Activated CD8-positive, alpha-beta memory T cell treated with anti-CD3 and anti-CD28 coated beads for 48 hours (primary cell): ENCODE data around the gene SPECC1L.
A peak's percentile ranks its signal among the peaks of the same experiment; 100 is the strongest.
"Not testable (repeated sequence)": the region's sequence is repeated elsewhere in the genome, so short reads cannot be mapped to it uniquely, and the experiment has no call there.

Experiments used
- DNase-seq, 3 experiments: peaks; one replicate each; pipeline ENCODE4 v3.0.0-alpha.2; 2020; ENCODE audit warnings: low read depth in 2 of 3, low spot score in 2 of 3

SPECC1L gene

DNA sequence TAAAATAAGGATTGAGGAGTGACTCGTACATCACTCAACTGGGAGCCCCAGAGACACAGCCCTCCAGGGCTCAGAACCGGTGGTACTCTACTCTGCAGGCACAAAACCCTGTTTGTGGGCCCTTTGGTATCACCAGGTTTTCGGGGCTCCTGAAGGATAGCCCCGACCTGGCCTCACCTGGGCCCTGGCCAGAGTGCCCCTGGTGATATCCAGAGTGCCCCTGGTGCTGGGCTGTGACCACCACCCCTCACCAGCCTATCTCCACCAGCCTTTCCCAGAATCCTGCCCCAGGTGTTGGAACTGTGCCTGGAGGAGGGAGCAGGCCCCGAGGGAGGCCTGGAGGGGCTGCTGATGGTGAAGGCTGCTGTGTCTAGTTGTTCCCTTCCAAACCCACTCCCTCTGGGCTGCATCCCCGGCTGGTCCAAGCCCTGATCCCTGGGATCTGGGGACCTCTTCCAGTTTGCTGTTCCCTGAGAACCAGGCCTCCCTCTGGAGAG, 23.6 kb upstream of the SPECC1L start:
- DNase-seq, result no peak

DNA sequence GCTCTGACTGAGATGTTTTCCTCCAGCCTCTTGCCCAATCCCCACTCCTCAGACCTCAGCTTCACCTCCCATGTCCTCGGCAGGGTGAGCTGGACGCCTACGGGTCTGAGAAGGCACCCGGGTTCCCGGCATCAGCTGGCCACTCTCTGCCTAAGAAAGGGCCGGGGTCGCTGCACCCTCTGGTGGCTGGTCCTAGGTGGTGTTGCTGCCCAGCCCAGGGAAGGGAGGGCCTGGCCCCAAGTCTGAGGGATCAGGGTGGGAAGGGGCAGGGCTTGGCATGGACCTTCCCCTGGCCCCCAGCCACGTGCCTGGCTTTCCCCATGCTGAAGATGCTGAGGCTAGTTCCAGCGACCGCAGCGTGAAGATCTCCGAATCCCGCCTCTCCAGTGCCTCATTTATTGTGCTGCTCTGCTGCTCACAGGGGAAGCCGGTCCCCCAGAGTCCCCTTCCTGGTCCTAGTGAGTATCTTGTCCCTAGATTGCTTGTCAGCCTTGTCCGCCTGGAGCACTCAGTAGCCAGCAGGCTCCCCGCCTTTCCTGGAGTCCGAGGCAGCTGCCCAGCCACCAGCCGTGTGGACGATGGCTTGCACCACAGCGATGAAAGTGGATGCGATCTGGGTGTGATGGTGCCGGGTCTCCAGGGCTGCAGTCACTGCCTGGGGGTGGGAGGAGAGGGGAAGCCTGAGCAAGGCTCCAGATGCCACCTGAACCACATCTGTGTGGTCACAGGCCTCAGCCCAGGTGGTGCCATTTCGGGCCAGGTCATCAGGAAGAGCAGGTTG, 22.9 kb upstream of the SPECC1L start:
- no peak for DNase-seq

DNA sequence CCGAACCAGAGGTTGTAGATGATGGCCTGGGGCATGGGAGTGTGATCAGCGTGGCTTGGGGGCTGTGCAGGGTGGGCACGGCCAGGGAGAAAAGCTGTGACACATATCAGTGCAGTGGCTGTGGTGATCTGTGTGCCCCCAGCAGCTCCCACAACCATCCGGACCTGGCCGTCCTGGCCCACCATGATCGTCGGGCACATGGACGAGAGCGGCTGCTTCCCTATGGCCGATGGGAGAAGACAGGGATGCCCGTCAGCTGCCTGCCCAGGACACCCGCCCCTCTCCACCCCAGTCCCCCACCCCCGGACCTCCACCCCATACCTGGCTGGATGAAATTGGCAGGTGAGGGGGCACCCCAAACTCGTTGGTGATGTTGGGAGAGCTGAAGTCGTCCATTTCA, 22.0 kb upstream of the SPECC1L start:
- not testable (repeated sequence) for DNase-seq

DNA sequence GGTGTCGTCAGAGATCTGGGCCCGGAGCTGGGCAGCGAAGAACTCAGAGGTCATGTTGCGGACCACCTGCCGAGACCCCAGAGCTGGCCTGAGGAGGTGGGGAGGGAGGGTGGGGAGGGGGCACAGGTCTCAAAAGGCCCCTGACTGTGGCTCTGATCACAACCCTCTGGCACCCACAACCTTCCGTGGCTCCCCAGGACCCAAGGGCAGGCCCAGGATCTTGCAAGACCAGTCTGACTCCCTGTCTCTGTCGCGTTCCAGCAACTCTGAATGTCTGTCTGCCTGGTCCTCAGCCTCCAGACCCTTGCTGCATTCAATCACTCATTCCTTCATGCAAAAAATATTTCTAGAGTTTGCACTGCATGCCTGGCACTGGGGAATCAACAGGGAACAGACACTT, 21.2 kb upstream of the SPECC1L start:
- not testable (repeated sequence) for DNase-seq

DNA sequence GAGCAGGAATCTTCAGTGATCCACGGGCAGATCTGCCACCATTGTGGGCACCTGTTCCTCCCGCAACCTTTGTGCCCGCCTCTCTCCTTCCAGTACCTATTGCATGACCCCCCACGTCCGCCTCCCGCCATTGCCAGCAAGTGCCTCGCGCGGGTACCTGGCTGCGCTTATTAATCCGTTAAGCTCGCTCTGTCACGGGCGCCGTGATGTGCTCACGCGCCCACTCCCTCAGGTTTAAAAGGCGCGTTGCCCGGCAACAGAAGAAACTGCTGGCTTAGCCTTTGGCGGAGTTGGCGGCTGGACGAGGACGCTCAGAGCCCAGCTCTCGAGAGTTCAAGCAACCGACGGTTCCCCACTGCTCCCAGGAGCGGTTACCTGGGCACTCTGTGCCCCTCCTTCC, 19.3 kb upstream of the SPECC1L start:
- not testable (repeated sequence) for DNase-seq

DNA sequence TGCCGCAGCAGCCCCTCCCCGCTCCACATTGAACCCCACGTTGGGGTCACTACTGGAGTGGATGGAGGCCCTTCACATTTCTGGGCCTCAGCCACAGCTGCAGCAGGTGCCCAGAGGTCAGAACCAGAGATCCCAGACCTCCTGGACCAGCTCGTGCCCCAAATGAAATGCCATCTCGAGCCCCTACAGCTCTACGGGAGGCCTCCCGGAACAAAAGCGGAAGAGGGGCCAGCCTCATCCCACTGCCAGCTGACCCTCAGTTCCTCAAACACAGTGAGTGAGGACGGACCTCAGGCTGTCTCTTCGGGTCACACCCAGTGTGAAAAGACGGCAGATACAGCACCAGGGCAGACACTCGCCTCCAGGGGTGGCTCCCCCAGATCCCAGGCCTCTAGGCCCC, 17.5 kb upstream of the SPECC1L start:
- DNase-seq, result not testable (repeated sequence)

GRCh38 chr22:24256136-24256535, 14.5 kb upstream of the SPECC1L start:
- DNase-seq, result not testable (repeated sequence)

- not testable (repeated sequence) for DNase-seq
These were observed 13.9 kb upstream of the SPECC1L start for GRCh38 chr22:24256736-24257135.

GRCh38 chr22:24259459-24259858, 11.2 kb upstream of the SPECC1L start:
- DNase-seq, result peak in 2 of 3 experiments; percentile 30 to 40

GRCh38 chr22:24262185-24262749, 8.4 kb upstream of the SPECC1L start:
- DNase-seq, result not testable (repeated sequence)

DNA sequence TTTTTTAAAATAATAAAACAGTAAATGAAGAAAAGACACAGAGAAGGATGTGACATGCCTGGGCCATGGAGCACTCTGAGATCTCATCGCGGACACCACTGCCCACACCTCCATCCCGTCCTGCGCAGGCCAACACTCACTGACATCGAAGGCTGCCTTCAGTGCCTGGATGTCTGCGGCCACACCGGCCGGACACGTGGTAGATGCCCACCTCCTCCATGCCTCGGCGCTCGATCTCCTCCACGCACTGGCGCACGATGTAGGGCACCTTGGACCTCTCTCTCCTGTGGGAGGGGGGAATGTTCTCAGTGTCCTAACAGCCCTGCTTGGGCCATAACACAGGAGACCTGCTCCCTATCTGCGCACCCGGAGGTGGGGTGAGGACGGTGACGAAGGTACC, 7.2 kb upstream of the SPECC1L start:
- not testable (repeated sequence) for DNase-seq

DNA sequence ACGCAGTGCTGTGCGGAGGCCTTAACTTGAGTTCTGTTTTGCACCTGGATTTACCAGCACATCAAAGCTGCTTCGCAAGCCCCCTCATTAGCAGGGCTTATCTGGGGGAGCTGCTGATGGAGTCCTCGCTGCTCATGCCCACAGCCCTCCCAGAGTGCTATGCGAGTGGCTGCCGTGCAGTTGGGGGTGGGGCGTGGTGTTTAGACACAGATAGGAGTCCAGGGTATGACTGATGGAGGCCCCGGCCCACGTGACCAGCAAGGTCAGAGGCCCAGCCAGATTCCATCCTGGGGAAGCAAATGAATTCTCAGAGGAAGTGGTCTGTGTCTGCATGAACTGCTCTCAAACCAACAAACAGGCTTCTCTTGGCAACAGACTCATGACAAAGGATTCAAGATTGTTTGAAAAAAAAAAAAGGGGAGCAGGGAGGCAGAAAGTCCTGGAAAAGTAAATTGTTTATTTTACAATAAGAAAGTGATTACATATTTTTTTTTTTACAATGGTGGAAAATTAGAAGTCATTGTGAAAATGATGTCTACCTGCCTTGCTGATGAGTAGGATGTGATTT, 6.2 kb upstream of the SPECC1L start:
- DNase-seq, result not testable (repeated sequence)

GRCh38 chr22:24265734-24266133, 4.9 kb upstream of the SPECC1L start:
- DNase-seq, result no peak

DNA sequence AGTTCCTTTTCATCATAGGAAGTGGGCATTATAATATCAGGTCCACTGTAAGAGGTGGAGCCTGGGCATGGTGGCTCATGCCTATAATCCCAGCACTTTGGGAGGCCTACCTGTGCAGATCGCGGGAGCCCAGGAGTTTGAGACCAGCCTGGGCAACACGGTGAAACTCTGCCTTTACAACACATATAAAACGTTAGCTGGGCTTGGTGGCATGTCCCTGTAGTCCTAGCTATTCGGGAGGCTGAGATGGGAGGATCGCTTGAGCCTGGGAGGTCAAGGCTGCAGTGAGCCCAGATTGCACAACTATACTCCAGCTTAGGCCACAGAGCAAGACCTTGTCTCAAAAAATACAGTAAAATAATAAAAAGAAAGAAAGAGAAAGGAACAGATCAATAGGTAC, 4.1 kb upstream of the SPECC1L start:
- DNase-seq, result not testable (repeated sequence)

- no peak for DNase-seq
These were observed 789 bp downstream of the SPECC1L start for GRCh38 chr22:24271386-24271854.

- not testable (repeated sequence) for DNase-seq
These were observed 2.4 kb downstream of the SPECC1L start for GRCh38 chr22:24273031-24273430.

GRCh38 chr22:24273906-24274305, 3.3 kb downstream of the SPECC1L start:
- not testable (repeated sequence) for DNase-seq

DNA sequence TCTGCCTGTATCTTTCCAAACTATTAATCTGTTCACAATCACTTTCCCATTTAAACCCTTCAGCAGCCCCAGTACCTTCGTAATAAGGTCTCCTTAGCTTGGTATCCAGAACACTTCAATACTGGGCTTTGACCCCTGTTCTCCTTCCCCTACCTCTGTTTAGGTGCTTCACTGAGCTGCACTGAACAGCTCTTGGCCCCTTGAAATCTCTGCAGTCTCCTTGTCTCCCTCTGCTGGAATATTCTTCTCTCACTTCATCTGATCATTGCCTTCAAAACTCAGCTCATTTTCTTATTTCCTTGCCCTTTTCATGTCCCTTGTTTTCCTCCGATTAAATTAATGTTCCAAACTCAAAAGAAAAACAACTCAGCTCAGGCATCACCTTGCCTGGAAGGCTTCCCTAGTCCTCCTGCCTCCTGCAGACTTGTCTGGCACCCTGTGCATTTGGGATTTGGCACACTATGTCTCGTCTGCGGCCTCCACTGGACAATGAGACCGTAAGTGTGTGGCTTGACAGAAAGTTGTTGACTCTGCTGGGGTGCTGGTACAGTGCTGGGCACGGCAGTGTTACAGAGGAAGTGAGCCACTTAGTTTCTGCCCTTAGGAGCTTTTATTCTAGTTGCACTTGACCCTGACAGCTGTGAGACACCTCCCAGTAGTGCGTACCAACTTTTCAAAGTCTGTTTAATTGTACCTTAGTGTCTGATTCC, 4.2 kb downstream of the SPECC1L start:
- DNase-seq, result not testable (repeated sequence)

- DNase-seq, result not testable (repeated sequence)
These were observed 9.7 kb downstream of the SPECC1L start for GRCh38 chr22:24280363-24280762.

DNA sequence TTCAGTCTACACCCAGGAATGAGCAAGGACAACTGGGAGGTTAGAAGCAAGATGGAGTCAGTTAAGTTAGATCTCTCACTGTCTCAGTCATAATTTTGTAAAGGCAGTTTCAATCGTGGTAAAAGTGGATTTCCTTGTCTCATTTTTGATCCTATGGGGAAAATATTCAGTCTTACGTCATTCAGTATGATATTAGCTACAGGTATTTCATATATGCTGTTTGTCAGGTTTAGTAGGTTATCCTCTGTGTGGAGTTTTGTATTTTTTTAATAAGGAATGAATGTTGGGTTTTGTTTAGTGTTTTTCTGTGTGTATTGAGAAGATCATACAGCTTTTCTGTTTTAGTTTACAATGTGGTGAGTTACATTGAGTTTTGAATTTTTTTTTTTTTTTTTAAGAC, 11.8 kb downstream of the SPECC1L start:
- DNase-seq, result no peak

DNA sequence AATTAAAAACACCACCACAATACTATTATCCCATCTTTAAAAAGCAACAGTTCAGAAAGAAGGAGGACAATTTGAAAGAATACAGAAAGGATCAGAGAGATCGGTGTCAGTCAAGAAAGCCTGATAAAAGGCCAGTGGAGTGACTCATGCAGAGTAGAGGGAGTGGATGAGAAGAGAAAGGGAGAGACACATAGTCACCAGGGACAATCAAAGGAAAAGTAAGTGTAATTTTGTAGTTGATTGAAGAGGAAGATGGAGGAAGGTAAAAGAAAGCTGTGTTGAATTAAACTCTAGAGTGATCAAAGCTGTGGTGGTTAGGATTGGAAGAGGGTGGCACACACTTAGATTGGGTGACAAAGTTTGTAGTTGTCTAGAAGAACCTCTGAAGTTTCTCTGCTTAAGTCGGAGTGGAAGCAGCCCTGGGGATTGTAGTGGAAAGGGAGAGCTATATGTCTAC, 14.1 kb downstream of the SPECC1L start:
- DNase-seq, result no peak
